GM12865 (cell line): ENCODE measurements around the gene TFG.

Source experiments
- DNase-seq: peaks from one replicate; pipeline ENCODE4 v3.0.0; 2010; ENCODE audit warnings: low read depth
- H3K4me3 ChIP-seq: 2 replicates; pipeline ENCODE4 v1.5.1; 2011; ENCODE audit warnings: mild to moderate bottlenecking, low read depth, low read length, control low read depth
- CTCF ChIP-seq: IDR thresholded peaks from 2 replicates; pipeline ENCODE4 v1.5.1; 2011; ENCODE audit warnings: low read length, control low read depth, low read depth, inconsistent platforms; ENCODE audit not compliant: insufficient read depth; ENCODE audit errors: missing control alignments

The TFG gene

GRCh38 chr3:100719136-100719535, 9.8 kb downstream of the TFG start:
- TF ChIP-seq CTCF, result no peak
- H3K4me3 ChIP-seq, result no peak overlapping the region
- no peak for DNase-seq

DNA sequence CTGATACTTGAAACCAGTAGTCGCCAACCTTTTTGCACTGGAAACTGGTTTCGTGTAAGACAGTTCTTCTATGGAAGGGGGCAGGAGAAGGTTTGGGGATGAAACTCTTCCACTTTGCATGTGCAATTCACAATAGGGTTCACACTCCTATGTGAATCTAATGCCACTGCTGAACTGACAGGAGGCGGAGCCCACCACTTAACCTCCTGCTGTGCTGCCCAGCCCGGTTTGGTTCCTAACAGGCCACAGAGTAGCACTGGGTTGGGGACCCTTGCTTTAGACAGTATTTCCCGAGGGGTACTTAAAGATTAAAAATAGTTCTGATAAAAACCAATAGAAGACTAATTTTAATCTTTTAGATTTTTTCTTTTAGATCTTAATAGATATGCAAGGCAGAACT, 11.1 kb downstream of the TFG start:
- DNase-seq, result no peak
- no peak for TF ChIP-seq CTCF

GRCh38 chr3:100725935-100726513, 16.7 kb downstream of the TFG start:
- no peak overlapping the region for H3K4me3 ChIP-seq
- no peak for DNase-seq
- TF ChIP-seq CTCF, result no peak

More for the DNA sequence above, 11.1 kb downstream of the TFG start:
- no peak overlapping the region for H3K4me3 ChIP-seq

DNA sequence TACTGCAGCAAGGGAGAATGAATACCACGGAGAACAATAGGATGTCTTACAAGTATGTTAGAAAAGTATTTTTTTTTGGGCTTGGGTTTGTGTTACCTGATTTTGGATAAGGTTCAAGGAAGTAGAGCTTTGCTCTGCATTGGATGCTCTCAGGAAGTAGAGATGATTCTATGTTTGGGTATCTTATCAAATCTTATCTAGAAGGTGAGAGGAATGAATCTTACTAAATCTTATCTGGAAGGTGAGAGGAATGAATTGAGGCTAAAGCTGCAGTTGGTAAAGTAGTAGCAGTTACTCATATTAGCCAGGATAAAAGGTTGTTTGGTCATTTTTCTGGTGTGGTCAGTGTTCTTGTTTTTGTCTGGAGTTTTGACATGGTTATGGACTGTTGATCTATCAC, 17.4 kb downstream of the TFG start:
- no peak overlapping the region for H3K4me3 ChIP-seq
- DNase-seq, result no peak
- TF ChIP-seq CTCF, result no peak

- DNase-seq, result peak; percentile 24
- TF ChIP-seq CTCF, result no peak
- no peak overlapping the region for H3K4me3 ChIP-seq
These were observed 21.2 kb downstream of the TFG start for GRCh38 chr3:100730524-100730923.

GRCh38 chr3:100732435-100732834, 23.1 kb downstream of the TFG start:
- DNase-seq, result no peak
- no peak overlapping the region for H3K4me3 ChIP-seq
- TF ChIP-seq CTCF, result no peak

DNA sequence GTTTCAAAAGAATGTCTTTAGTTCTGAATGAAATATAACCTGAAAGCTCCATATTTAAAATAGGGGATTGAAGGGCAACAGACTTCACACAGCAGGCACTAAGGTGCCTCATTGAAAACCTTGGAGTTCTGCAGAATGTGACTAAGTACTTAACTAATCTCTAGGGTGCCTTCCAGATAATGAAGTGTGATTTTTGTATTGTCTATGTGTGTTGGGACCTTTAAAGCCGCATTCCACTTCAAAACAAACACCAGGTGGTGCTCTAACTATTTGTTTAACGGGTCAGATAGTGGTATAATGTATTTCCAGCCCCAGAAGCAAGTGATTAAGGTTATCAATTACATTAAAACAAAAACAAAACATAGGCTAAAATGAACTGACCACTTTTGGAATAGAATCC, 28.0 kb downstream of the TFG start:
- DNase-seq, result peak; percentile 4
- TF ChIP-seq CTCF, result no peak
- no peak overlapping the region for H3K4me3 ChIP-seq
